ENCODE data around the gene BRSK2. TPM values are rescaled to one million over a fixed set of nuclear protein-coding genes. Genes with fewer than 3 reads are reported as not detected.

The BRSK2 gene
- total and polyA plus RNA-seq, 4 donors, result 0.35 to 0.56 (median 0.52) TPM

DNA sequence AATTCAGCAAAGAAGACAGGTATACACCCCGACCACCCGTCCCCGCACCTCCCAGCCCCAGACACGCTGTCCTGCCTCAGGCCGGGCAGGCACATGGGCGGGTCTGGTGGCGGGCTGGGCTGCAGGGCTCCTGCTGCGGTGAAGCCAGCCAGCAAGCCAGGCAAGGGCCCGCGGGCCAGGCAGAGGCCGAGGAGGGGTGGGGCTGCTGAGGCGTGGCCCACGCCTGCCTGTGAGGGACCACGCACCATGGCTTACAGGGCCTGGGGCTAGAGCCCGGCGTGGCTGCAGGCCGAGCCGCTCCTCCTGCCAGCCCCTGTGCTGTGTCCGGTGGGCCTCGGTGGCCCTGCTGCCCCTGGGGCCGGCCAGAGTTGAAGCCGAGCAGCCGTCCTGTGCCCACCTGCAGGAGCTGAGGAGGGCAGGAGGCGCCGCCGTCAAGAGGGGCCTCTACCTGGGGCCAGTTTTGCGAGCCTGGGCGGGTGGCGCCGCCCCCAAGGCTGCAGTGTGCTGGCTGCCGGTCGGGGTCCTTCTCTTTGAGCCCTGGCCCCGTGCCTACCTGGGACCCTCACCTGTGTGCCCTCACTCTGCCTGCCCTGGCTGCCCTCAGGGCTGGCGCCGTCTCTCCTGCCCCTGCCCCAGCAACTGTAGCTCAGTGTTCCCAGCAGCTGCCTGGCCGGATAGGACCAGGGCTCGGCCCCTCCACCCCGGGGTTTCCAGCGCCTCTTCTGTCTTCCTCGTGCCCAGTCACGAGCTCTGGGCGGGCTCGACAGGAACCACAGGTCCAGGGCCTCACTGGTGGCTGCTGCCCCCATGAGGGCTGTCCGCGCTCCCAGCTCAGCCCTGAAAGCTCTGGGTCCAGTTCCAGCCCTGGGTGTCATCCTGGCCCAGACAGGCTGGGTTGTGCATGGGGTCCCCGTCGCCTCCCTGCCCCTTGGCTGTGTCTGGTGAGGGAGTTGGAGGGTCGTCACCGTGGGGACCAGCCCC, 58.4 kb downstream of the BRSK2 start:
- Histone ChIP-seq H3K9me3 (ENCODE audit: control insufficient read depth in 4 of 4, insufficient read depth in 3 of 4, low read length in 3 of 4) (no peaks in the 10 kb centered on the region), H3K27me3 (ENCODE audit: control insufficient read depth in 3 of 3, insufficient read depth in 3 of 3, low read length in 2 of 3) (peaks cover 0 to 14% (median 0%) of the 10 kb centered on the region in 3 donors), H3K27ac (ENCODE audit: low read depth in 1 of 2, low read length in 1 of 2) (no peak overlapping the region), H3K4me1 (ENCODE audit: control insufficient read depth in 5 of 5, insufficient read depth in 5 of 5, low read length in 5 of 5) (no peaks in the 10 kb centered on the region), H3K36me3 (ENCODE audit: control insufficient read depth in 4 of 4, insufficient read depth in 4 of 4, low read length in 4 of 4) (no peaks in the 10 kb centered on the region), H3K9ac (ENCODE audit: insufficient read depth in 1 of 2, low read length in 2 of 2) (no peak overlapping the region), H3K4me3 (no peak overlapping the region)
- ATAC-seq (ENCODE audit: insufficient read depth, low FRiP score), result no peak
- DNase-seq, result no peak
- TF ChIP-seq CTCF (IDR thresholded peaks at IDR 0.05; ENCODE audit: control extremely low read depth, extremely low read depth), result no peak
- WGBS, 2 donors, result 83 to 88% methylated on average over 45 to 49 of the region's 49 CpGs

DNA sequence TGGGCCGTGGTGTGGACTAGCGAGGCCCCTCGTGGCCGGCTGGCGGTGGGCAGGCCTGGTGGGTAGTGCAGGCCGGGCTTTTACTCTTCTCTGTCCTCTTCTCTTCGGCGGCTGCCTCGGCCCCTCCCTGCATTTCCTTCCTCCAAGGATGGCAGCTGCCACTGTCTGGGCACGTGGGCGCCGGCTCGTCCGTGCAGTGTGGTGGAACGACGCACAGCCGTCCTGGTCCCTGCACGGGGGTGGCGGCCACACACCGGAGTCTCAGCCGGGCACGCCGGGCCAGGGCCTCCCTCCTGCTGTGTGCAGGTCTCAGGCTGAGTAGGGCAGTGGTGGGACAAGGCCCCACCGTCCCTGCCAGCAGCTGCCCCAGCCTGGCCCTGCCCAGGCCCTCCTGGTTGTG, 59.1 kb downstream of the BRSK2 start:
- Histone ChIP-seq H3K4me1 (ENCODE audit: control insufficient read depth in 5 of 5, insufficient read depth in 5 of 5, low read length in 5 of 5) (peaks cover 0 to 3% (median 0%) of the 10 kb centered on the region in 5 donors), H3K36me3 (ENCODE audit: control insufficient read depth in 4 of 4, insufficient read depth in 4 of 4, low read length in 4 of 4) (no peaks in the 10 kb centered on the region), H3K27ac (ENCODE audit: low read depth in 1 of 2, low read length in 1 of 2) (no peak overlapping the region), H3K9me3 (ENCODE audit: control insufficient read depth in 4 of 4, insufficient read depth in 3 of 4, low read length in 3 of 4) (no peaks in the 10 kb centered on the region), H3K4me3 (no peak overlapping the region), H3K27me3 (ENCODE audit: control insufficient read depth in 3 of 3, insufficient read depth in 3 of 3, low read length in 2 of 3) (peaks cover 0 to 11% (median 0%) of the 10 kb centered on the region in 3 donors), H3K9ac (ENCODE audit: insufficient read depth in 1 of 2, low read length in 2 of 2) (no peak overlapping the region)
- ATAC-seq (ENCODE audit: insufficient read depth, low FRiP score) (no peak), DNase-seq (no peak)
- 46 to 62% methylated on average over 24 of the region's 24 CpGs for WGBS, 2 donors
- no peak for TF ChIP-seq CTCF (IDR thresholded peaks at IDR 0.05; ENCODE audit: control extremely low read depth, extremely low read depth)

DNA sequence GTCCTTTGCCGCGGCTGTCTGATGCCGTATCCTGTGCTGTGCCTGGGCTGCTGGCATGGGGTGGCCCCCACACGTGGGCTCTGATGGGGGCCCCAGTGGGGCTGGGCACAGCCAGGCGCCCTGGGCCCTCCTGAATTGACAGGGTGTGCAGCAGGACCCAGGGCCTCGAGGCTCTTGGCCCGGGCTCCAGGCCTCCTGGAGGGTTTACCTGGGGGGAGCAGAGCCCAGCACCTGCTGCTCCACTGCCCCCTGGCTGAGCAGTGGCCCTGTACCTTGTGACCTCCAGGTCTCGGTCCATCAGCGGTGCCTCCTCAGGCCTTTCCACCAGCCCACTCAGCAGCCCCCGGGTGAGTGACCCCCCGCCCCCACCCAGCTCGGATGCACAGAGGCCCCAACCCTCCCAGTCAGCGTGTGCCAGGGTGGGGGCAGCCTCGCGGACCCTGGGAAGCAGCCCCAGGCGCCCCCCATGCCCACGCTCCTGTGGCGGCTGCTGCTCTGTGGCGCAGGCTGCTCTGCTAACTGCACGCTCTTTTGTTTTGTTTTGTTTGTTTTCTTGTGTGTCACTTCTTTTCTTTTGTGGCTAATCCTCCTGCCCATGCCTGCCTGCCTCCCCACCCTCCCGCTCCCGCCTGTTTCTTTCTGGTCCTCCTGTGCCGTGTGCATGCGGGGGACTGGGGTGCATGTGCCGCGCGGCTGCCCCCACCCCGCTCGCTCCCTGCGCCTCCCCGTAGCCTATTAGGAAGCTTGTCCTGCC, 59.9 kb downstream of the BRSK2 start:
- DNase-seq (no peak), ATAC-seq (ENCODE audit: insufficient read depth, low FRiP score) (no peak)
- Histone ChIP-seq H3K27ac (ENCODE audit: low read depth in 1 of 2, low read length in 1 of 2) (no peak overlapping the region), H3K9ac (ENCODE audit: insufficient read depth in 1 of 2, low read length in 2 of 2) (no peak overlapping the region), H3K27me3 (ENCODE audit: control insufficient read depth in 3 of 3, insufficient read depth in 3 of 3, low read length in 2 of 3) (peaks cover 0 to 11% (median 0%) of the 10 kb centered on the region in 3 donors), H3K9me3 (ENCODE audit: control insufficient read depth in 4 of 4, insufficient read depth in 3 of 4, low read length in 3 of 4) (no peaks in the 10 kb centered on the region), H3K36me3 (ENCODE audit: control insufficient read depth in 4 of 4, insufficient read depth in 4 of 4, low read length in 4 of 4) (no peaks in the 10 kb centered on the region), H3K4me3 (no peak overlapping the region), H3K4me1 (ENCODE audit: control insufficient read depth in 5 of 5, insufficient read depth in 5 of 5, low read length in 5 of 5) (peaks cover 0 to 4% (median 0%) of the 10 kb centered on the region in 5 donors)
- WGBS, 2 donors, result 74 to 82% methylated on average over 31 of the region's 31 CpGs
- no peak for TF ChIP-seq CTCF (IDR thresholded peaks at IDR 0.05; ENCODE audit: control extremely low read depth, extremely low read depth)

Measured in lung (tissue), 12 donors.